ENCODE data around the gene UBXN10. TPM values are rescaled to one million over a fixed set of nuclear protein-coding genes. Genes with fewer than 3 reads are reported as not detected.

The UBXN10 gene
- total and polyA plus RNA-seq, 2 donors (not counting 3 experiments of a cell fraction or from before 2014, with no cell fraction given), result not detected

DNA sequence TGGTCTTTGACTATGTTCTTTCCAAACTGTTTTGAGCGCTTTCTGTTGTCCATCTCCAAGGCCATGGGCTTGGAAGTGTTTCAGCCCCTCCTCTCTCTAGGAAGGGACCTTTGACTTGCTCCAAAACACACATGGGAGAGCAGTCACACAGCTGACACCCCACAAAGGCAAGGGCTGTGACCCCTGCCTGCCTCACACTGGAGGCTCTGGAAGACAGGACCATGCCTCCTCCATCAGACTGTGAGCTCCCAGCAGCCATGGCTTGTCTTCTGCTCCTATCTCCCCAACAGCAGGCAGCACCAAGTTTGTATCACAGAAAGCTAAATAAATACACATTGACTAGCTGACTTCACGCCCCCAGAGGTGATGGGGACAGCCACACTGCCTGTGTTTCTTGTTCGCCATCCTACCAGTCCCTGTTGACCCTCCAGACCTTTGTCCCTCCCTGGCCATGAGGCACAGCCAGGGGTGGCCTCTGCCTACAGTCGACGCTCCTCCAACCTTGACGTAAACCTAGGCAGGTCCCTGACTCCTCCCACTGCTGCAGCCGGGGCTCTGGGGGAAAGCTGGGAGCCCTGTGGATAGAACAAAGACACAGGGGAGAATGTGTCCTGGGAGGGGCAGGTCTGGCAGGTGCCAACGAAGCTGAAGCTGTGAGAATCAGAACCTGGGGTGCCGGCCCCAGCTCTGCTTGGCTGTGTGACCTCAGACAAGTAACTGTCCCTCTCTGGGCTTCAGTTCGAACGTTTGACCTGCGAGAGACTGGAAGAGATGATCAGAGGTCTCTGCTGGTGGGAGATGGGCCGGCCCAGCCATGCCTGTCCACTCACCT is 41.9 kb upstream of the UBXN10 start:
- H3K4me2 ChIP-seq (ENCODE audit: insufficient read depth, low read length), result no peak overlapping the region
- DNase-seq (ENCODE audit: low read depth, low spot score), result no peak
- POLR2A ChIA-PET, result no interaction called here
- H2AFZ ChIP-seq (ENCODE audit: low read depth, low read length), result no peak overlapping the region
- intact Hi-C loops (cut with micrococcal nuclease), result no loop called here
- CTCF ChIA-PET, result interaction anchor here (1.0 to 1.9 kb wide), 3 partner anchors 9 to 44 kb away, joined by 3 to 13 read pairs (median 3); no protein-coding TSS in a partner anchor
- no peak overlapping the region for H3K27ac ChIP-seq (ENCODE audit: insufficient read depth, low read depth, low read length)
- no peaks in the 10 kb centered on the region for H3K9me1 ChIP-seq (replicated peaks; ENCODE audit: control insufficient read depth, extremely low read depth, insufficient read depth, low read length)
- H3K4me1 ChIP-seq (ENCODE audit: control insufficient read depth, extremely low read depth, insufficient read depth, low read length), result no peaks in the 10 kb centered on the region
- H3K4me3 ChIP-seq (replicated peaks in 1 of 3; ENCODE audit: insufficient read depth in 1 of 3, low read depth in 1 of 3, low read length in 3 of 3), result no peak overlapping the region
- TF ChIP-seq, protein P1, sequence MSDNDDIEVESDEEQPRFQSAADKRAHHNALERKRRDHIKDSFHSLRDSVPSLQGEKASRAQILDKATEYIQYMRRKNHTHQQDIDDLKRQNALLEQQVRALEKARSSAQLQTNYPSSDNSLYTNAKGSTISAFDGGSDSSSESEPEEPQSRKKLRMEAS (IDR thresholded peaks at IDR 0.05; ENCODE audit: insufficient read depth, insufficient read length), result no peak
- TF ChIP-seq, protein P2, sequence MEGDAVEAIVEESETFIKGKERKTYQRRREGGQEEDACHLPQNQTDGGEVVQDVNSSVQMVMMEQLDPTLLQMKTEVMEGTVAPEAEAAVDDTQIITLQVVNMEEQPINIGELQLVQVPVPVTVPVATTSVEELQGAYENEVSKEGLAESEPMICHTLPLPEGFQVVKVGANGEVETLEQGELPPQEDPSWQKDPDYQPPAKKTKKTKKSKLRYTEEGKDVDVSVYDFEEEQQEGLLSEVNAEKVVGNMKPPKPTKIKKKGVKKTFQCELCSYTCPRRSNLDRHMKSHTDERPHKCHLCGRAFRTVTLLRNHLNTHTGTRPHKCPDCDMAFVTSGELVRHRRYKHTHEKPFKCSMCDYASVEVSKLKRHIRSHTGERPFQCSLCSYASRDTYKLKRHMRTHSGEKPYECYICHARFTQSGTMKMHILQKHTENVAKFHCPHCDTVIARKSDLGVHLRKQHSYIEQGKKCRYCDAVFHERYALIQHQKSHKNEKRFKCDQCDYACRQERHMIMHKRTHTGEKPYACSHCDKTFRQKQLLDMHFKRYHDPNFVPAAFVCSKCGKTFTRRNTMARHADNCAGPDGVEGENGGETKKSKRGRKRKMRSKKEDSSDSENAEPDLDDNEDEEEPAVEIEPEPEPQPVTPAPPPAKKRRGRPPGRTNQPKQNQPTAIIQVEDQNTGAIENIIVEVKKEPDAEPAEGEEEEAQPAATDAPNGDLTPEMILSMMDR (IDR thresholded peaks at IDR 0.05; ENCODE audit: extremely low read depth in 1 of 2, insufficient read depth in 1 of 2, low read depth in 1 of 2, low read length in 2 of 2), result no peak
- no peak for TF ChIP-seq POLR2AphosphoS5 (IDR thresholded peaks at IDR 0.05; ENCODE audit: insufficient read depth, low read depth, low read length)
- TF ChIP-seq EZH2 (IDR thresholded peaks at IDR 0.05; ENCODE audit: borderline replicate concordance, low read depth, low read length, severe bottlenecking), result no peak
- dilution Hi-C loops (cut with MboI; ENCODE audit: extremely low pct_ligation_motif_present, low sequenced_read_pairs), result no loop called here
- no peaks in the 10 kb centered on the region for H4K20me1 ChIP-seq (replicated peaks; ENCODE audit: control insufficient read depth, extremely low read depth, insufficient read depth, low read length)
- no TSS peak for BruUV-seq (replicated peaks)
- no peaks in the 10 kb centered on the region for H3K79me2 ChIP-seq (ENCODE audit: control insufficient read depth, insufficient read depth, low read length)
- no peak overlapping the region for H3K9ac ChIP-seq (replicated peaks; ENCODE audit: extremely low read depth, insufficient read depth, low read length)
- H3K27me3 ChIP-seq (ENCODE audit: control insufficient read depth in 2 of 2, insufficient read depth in 2 of 2, low read length in 2 of 2), result no peaks in the 10 kb centered on the region
- H3K9me3 ChIP-seq (replicated peaks; ENCODE audit: control insufficient read depth, insufficient read depth, low read length), result no peaks in the 10 kb centered on the region
- H3K36me3 ChIP-seq (ENCODE audit: control insufficient read depth in 2 of 2, extremely low read depth in 1 of 2, insufficient read depth in 2 of 2, low read length in 2 of 2), result no peaks in the 10 kb centered on the region
- FAIRE-seq, result no peak

Measured in endothelial cell of umbilical vein (primary cell).